Peyer's patch (tissue), 4 donors: ENCODE measurements around the gene CDK17. TPM values are rescaled to one million over a fixed set of nuclear protein-coding genes. Genes with fewer than 3 reads are reported as not detected.

Source experiments
- DNase-seq, 3 donors: peaks; one replicate each; pipeline ENCODE4 v3.0.0-alpha.2; 2017 to 2019
- H3K27ac ChIP-seq, 4 donors: fragments of 200-600 bp; sonication (generic); one replicate each; pipeline ENCODE4 v1.5.1; 2016 to 2019
- H3K27me3 ChIP-seq, 2 donors: fragments of 200-600 bp; sonication (generic); one replicate each; pipeline ENCODE4 v1.5.1; 2019
- H3K36me3 ChIP-seq, 3 donors: fragments of 200-600 bp; sonication (generic); one replicate each; pipeline ENCODE4 v1.5.1; 2016 to 2019
- H3K4me1 ChIP-seq, 4 donors: fragments of 200-600 bp; sonication (generic); one replicate each; pipeline ENCODE4 v1.5.1; 2016 to 2019
- H3K4me3 ChIP-seq, 4 donors: fragments of 200-600 bp; sonication (generic); 1 replicate in 3 of 4; 2 replicates in 1 of 4; pipeline ENCODE4 v1.5.1; 2016 to 2019; ENCODE audit warnings: mild to moderate bottlenecking in 1 of 4
- H3K9me3 ChIP-seq, 4 donors: fragments of 200-600 bp; sonication (generic); one replicate each; pipeline ENCODE4 v1.5.1; 2016 to 2019; ENCODE audit warnings: mild to moderate bottlenecking in 1 of 4
- POLR2A ChIP-seq, 2 donors: fragments of 450-650 bp; IDR thresholded peaks; one replicate each; pipeline ENCODE4 v1.5.1; 2017; ENCODE audit warnings: antibody characterized with exemption in 2 of 2, mild to moderate bottlenecking in 2 of 2, moderate library complexity in 2 of 2
- total RNA-seq, 4 donors: library from RNA; depleted of rRNA; stranded (reverse); fragments of >200 nt; gene quantifications; one replicate each; pipeline ENCODE4 v1.1.0, GENCODE V29; 2016
- TF ChIP-seq, protein P1 (sequence below), 6 experiments: fragments of 450-650 bp in 4 of 6; fragments of 200-600 bp in 2 of 6; sonication (generic) in 1 of 6; IDR thresholded peaks; one replicate each; pipeline ENCODE4 v1.5.1; 2017 to 2019; ENCODE audit warnings: antibody characterized with exemption in 6 of 6, mild to moderate bottlenecking in 3 of 6, moderate library complexity in 1 of 6

Gene CDK17
- total RNA-seq, 4 donors from 2014 or later: 41.2 to 126 (median 45.7) TPM

DNA sequence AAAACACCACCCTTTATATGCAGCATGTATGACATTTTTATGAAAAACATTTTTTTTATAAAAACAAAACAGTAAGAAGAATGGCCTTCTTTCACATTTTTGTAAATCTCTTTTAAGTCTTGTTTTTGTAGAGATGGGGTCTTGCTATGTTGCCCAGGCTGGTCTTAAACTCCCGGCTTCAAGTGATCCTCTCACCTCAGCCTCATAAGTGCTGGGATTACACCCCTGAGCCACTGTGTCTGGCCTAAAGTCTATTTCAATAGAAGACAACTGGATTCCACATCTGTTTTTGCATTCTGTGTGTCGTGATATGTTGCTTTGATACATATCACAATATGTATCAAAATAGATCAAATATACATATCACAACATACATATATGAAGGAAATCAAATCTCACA, 107.1 kb downstream of the CDK17 start:
- H3K9me3 ChIP-seq: no peaks in the 10 kb centered on the region
- H3K4me1 ChIP-seq: no peaks in the 10 kb centered on the region
- H3K36me3 ChIP-seq: peaks cover 0 to 52% (median 0%) of the 10 kb centered on the region in 3 donors
- no peak for DNase-seq
- TF ChIP-seq, protein P1, sequence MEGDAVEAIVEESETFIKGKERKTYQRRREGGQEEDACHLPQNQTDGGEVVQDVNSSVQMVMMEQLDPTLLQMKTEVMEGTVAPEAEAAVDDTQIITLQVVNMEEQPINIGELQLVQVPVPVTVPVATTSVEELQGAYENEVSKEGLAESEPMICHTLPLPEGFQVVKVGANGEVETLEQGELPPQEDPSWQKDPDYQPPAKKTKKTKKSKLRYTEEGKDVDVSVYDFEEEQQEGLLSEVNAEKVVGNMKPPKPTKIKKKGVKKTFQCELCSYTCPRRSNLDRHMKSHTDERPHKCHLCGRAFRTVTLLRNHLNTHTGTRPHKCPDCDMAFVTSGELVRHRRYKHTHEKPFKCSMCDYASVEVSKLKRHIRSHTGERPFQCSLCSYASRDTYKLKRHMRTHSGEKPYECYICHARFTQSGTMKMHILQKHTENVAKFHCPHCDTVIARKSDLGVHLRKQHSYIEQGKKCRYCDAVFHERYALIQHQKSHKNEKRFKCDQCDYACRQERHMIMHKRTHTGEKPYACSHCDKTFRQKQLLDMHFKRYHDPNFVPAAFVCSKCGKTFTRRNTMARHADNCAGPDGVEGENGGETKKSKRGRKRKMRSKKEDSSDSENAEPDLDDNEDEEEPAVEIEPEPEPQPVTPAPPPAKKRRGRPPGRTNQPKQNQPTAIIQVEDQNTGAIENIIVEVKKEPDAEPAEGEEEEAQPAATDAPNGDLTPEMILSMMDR (IDR thresholded peaks at IDR 0.05): no peak
- no peak for TF ChIP-seq POLR2A (IDR thresholded peaks at IDR 0.05)
- H3K27me3 ChIP-seq: no peaks in the 10 kb centered on the region
- H3K27ac ChIP-seq: no peak overlapping the region
- H3K4me3 ChIP-seq: no peak overlapping the region

DNA sequence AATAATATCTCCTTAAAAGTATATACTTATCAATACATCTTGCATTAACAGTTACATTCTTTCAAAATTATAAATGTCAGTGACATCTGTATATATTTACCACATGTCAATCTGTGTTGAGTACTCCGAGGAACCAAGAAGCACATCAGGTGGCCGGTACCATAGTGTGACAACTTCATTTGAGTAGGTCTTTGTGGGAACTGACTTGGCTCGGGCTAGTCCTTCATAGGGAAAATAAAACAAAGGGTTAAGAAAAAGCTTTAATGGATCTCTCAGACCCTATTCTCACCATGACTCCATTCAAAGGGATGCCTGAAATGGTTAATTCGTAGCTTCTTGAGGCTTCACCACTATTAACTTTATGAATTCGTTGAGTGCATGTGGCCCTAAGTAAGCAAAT, 111.2 kb downstream of the CDK17 start:
- Histone ChIP-seq H3K27me3 (no peaks in the 10 kb centered on the region), H3K27ac (no peak overlapping the region), H3K4me3 (no peak overlapping the region), H3K36me3 (peaks cover 0 to 70% (median 0%) of the 10 kb centered on the region in 3 donors), H3K9me3 (no peaks in the 10 kb centered on the region), H3K4me1 (no peaks in the 10 kb centered on the region)
- TF ChIP-seq POLR2A (IDR thresholded peaks at IDR 0.05): no peak
- TF ChIP-seq, protein P1 (IDR thresholded peaks at IDR 0.05): no peak
- DNase-seq: no peak

- H3K4me1 ChIP-seq: no peaks in the 10 kb centered on the region
- no peak overlapping the region for H3K4me3 ChIP-seq
- H3K36me3 ChIP-seq: peaks cover 0 to 91% (median 0%) of the 10 kb centered on the region in 3 donors
- no peak overlapping the region for H3K27ac ChIP-seq
- DNase-seq: no peak
- no peaks in the 10 kb centered on the region for H3K9me3 ChIP-seq
- no peaks in the 10 kb centered on the region for H3K27me3 ChIP-seq
- no peak for TF ChIP-seq POLR2A (IDR thresholded peaks at IDR 0.05)
- TF ChIP-seq, protein P1 (IDR thresholded peaks at IDR 0.05): no peak
Observed at GRCh38 chr12:96285158-96285557, 115.1 kb downstream of the CDK17 start.

DNA sequence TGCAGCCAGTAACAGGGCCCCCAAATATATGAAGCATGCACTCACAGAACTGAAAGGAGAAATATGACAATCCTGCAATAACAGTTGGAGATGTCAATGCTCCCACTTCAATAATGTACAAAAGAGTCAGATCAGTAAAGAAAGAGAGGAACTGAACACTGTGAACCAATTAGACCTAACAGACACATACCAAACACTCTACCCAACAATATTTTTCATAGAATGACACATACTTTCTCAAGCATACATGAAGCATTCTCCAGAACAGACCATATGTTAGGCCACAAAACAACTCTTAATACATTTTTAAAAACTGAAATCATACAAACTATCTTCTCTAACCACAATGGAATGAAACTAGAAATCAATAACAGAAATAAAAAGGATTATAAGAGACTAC, 125.9 kb downstream of the CDK17 start:
- no peak for TF ChIP-seq POLR2A (IDR thresholded peaks at IDR 0.05)
- TF ChIP-seq, protein P1 (IDR thresholded peaks at IDR 0.05): no peak
- Histone ChIP-seq H3K4me3 (no peak overlapping the region), H3K9me3 (no peaks in the 10 kb centered on the region), H3K27ac (no peak overlapping the region), H3K4me1 (no peaks in the 10 kb centered on the region), H3K27me3 (no peaks in the 10 kb centered on the region), H3K36me3 (peaks cover 0 to 44% (median 0%) of the 10 kb centered on the region in 3 donors)
- DNase-seq: no peak

- no peaks in the 10 kb centered on the region for H3K4me1 ChIP-seq
- TF ChIP-seq POLR2A (IDR thresholded peaks at IDR 0.05): no peak
- TF ChIP-seq, protein P1 (IDR thresholded peaks at IDR 0.05): no peak
- H3K36me3 ChIP-seq: peaks cover 0 to 40% (median 0%) of the 10 kb centered on the region in 3 donors
- H3K27ac ChIP-seq: no peak overlapping the region
- no peak overlapping the region for H3K4me3 ChIP-seq
- no peaks in the 10 kb centered on the region for H3K27me3 ChIP-seq
- no peaks in the 10 kb centered on the region for H3K9me3 ChIP-seq
- no peak for DNase-seq
Observed at GRCh38 chr12:96271469-96272199, 128.6 kb downstream of the CDK17 start.
